SK-N-MC (cell line): ENCODE measurements around the gene KPNA4.

ENCODE experiments used
- DNase-seq: peaks from one replicate; pipeline ENCODE4 v3.0.0-alpha.2; 2011; ENCODE audit warnings: low read depth, low spot score
- H3K27ac ChIP-seq: fragments of 200-600 bp; sonication (generic); 2 replicates; pipeline ENCODE4 v1.5.1; 2016; ENCODE audit warnings: mixed run types
- H3K36me3 ChIP-seq: fragments of 200-600 bp; sonication (generic); 2 replicates; pipeline ENCODE4 v1.6.1; 2017; ENCODE audit warnings: antibody characterized with exemption, low read length, mixed read lengths; ENCODE audit not compliant: insufficient read depth
- H3K4me3 ChIP-seq: fragments of 200-600 bp; sonication (generic); 2 replicates; pipeline ENCODE4 v1.5.1; 2016
- H3K9ac ChIP-seq: fragments of 200-600 bp; sonication (generic); 2 replicates; pipeline ENCODE4 v1.8.0; 2017; ENCODE audit warnings: mixed run types, mixed read lengths; ENCODE audit not compliant: insufficient read length
- H3K9me3 ChIP-seq: fragments of 200-600 bp; sonication (generic); 2 replicates; pipeline ENCODE4 v1.6.1; 2017; ENCODE audit warnings: low read depth, mild to moderate bottlenecking, antibody characterized with exemption, low read length, moderate library complexity, mixed read lengths
- EZH2 ChIP-seq: fragments of 200-600 bp; sonication (generic); IDR thresholded peaks from one replicate; pipeline ENCODE4 v1.6.1; 2017; ENCODE audit warnings: antibody characterized with exemption
- FOXP2 ChIP-seq: optimal IDR thresholded peaks from 2 replicates; pipeline ENCODE3; 2011; ENCODE audit warnings: mild to moderate bottlenecking, moderate library complexity; ENCODE audit not compliant: insufficient read depth; ENCODE audit errors: extremely low read length, control extremely low read depth
- POLR2AphosphoS5 ChIP-seq: IDR thresholded peaks from 2 replicates; pipeline ENCODE4 v1.6.1; 2012; ENCODE audit warnings: mild to moderate bottlenecking, low read depth, low read length, borderline replicate concordance

Gene KPNA4

GRCh38 chr3:160602259-160602658, 36.9 kb upstream of the KPNA4 start:
- no peak overlapping the region for H3K4me3 ChIP-seq
- H3K9me3 ChIP-seq = no peaks in the 10 kb centered on the region
- no peaks in the 10 kb centered on the region for H3K36me3 ChIP-seq
- no peak overlapping the region for H3K9ac ChIP-seq
- DNase-seq = no peak
- TF ChIP-seq EZH2 (no peak), POLR2AphosphoS5 (no peak), FOXP2 (no peak)
- H3K27ac ChIP-seq = no peak overlapping the region

DNA sequence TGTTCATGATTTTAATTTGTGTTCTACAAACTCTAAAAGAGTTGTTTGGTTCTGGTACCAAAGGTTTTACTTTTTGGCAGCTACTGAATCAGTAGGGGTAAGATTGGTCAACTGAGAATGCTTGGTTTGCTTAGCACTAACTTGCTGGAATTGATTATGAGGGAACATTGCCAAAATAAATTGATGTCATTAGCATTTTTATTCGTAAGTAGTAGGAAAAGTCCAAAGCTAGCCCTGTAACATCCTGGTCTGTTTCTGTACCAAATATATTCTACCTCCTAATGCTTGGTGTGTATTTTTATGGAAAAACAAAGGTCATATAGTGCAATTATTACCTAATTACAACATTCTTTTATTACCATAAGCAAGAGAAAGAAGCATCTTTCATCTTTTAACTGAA, 35.9 kb upstream of the KPNA4 start:
- H3K9me3 ChIP-seq = no peaks in the 10 kb centered on the region
- no peak for TF ChIP-seq EZH2
- TF ChIP-seq POLR2AphosphoS5 = no peak
- no peak for TF ChIP-seq FOXP2
- no peak overlapping the region for H3K9ac ChIP-seq
- no peak overlapping the region for H3K4me3 ChIP-seq
- no peak for DNase-seq
- H3K27ac ChIP-seq = no peak overlapping the region
- no peaks in the 10 kb centered on the region for H3K36me3 ChIP-seq

DNA sequence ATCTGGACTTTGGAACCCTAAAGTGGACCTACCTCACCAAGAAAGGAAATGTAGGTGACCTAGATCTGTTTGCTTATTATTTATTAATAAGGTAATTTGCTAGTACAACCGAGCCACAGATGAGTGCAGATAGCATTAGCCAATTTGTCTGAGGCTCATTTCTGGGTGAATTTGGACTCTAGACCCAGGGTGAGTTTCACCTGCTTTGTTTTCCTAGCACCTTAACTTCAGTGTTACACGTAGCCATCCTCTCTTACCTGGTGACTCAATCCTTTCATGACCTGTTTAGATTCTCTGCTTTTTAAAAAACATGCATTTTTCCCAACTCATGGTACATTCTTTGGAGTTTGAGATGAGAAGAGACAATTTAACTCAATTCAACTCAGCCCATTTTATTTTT, 33.5 kb upstream of the KPNA4 start:
- Histone ChIP-seq H3K9me3 (no peaks in the 10 kb centered on the region), H3K9ac (no peak overlapping the region), H3K36me3 (no peaks in the 10 kb centered on the region), H3K4me3 (no peak overlapping the region), H3K27ac (no peak overlapping the region)
- TF ChIP-seq POLR2AphosphoS5 (no peak), FOXP2 (no peak), EZH2 (no peak)
- DNase-seq = no peak

GRCh38 chr3:160588023-160588422, 22.7 kb upstream of the KPNA4 start:
- no peak overlapping the region for H3K4me3 ChIP-seq
- no peak overlapping the region for H3K27ac ChIP-seq
- H3K36me3 ChIP-seq = no peaks in the 10 kb centered on the region
- DNase-seq = no peak
- TF ChIP-seq POLR2AphosphoS5 = no peak
- TF ChIP-seq FOXP2 = no peak
- no peak for TF ChIP-seq EZH2
- H3K9me3 ChIP-seq = no peaks in the 10 kb centered on the region
- H3K9ac ChIP-seq = no peak overlapping the region

GRCh38 chr3:160587105-160587504, 21.7 kb upstream of the KPNA4 start:
- no peak overlapping the region for H3K9ac ChIP-seq
- no peak for DNase-seq
- H3K4me3 ChIP-seq = no peak overlapping the region
- no peaks in the 10 kb centered on the region for H3K9me3 ChIP-seq
- no peak for TF ChIP-seq FOXP2
- TF ChIP-seq POLR2AphosphoS5 = no peak
- no peak for TF ChIP-seq EZH2
- H3K36me3 ChIP-seq = no peaks in the 10 kb centered on the region
- H3K27ac ChIP-seq = no peak overlapping the region

GRCh38 chr3:160586679-160587078, 21.3 kb upstream of the KPNA4 start:
- Histone ChIP-seq H3K36me3 (no peaks in the 10 kb centered on the region), H3K9me3 (no peaks in the 10 kb centered on the region), H3K4me3 (no peak overlapping the region), H3K27ac (no peak overlapping the region), H3K9ac (no peak overlapping the region)
- DNase-seq = no peak
- TF ChIP-seq FOXP2 = no peak
- TF ChIP-seq POLR2AphosphoS5 = no peak
- TF ChIP-seq EZH2 = no peak

- H3K9ac ChIP-seq = no peak overlapping the region
- H3K27ac ChIP-seq = no peak overlapping the region
- TF ChIP-seq EZH2 (no peak), FOXP2 (no peak), POLR2AphosphoS5 (no peak)
- no peak for DNase-seq
- no peaks in the 10 kb centered on the region for H3K9me3 ChIP-seq
- no peak overlapping the region for H3K4me3 ChIP-seq
- H3K36me3 ChIP-seq = no peaks in the 10 kb centered on the region
Measured at GRCh38 chr3:160583451-160583850, 18.1 kb upstream of the KPNA4 start.

DNA sequence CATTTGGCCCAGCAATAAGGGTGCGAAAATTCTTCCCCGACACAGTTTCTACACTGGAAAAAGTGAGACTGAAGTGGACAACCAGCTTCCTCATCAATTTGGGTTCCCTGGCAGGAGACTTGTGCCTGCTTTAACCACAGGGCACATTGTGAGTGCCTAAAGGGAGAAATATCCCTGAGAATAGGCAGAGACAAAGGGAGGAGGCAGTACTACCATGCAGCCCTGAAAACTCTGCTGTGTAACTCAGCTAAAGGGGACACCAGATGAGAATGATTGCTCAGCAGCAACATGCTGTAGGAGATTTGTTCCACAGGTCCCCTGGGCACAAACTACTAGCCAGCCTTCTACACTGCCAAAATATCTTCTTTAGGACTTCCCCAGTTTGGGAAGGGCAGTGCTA, 15.6 kb upstream of the KPNA4 start:
- H3K27ac ChIP-seq = no peak overlapping the region
- no peak overlapping the region for H3K9ac ChIP-seq
- no peak overlapping the region for H3K4me3 ChIP-seq
- H3K9me3 ChIP-seq = no peaks in the 10 kb centered on the region
- H3K36me3 ChIP-seq = no peaks in the 10 kb centered on the region
- no peak for DNase-seq
- TF ChIP-seq POLR2AphosphoS5 (no peak), FOXP2 (no peak), EZH2 (no peak)

GRCh38 chr3:160577556-160578195, 12.3 kb upstream of the KPNA4 start:
- no peak for TF ChIP-seq POLR2AphosphoS5
- TF ChIP-seq FOXP2 = no peak
- no peak for TF ChIP-seq EZH2
- no peak overlapping the region for H3K9ac ChIP-seq
- no peak for DNase-seq

More at GRCh38 chr3:160577556-160578195, 12.3 kb upstream of the KPNA4 start:
- Histone ChIP-seq H3K36me3 (no peaks in the 10 kb centered on the region), H3K9me3 (no peaks in the 10 kb centered on the region), H3K27ac (no peak overlapping the region), H3K4me3 (no peak overlapping the region)
